GM18505 (cell line): ENCODE measurements around the gene C10orf143.

ENCODE experiments used
- ATAC-seq: cut with Tn5 transposase; IDR thresholded peaks from one replicate; pipeline ENCODE4 v1.9.1; 2021; ENCODE audit not compliant: unreplicated experiment
- POLR2A ChIP-seq: IDR thresholded peaks from 4 replicates; pipeline ENCODE4 v1.6.1; 2011; ENCODE audit warnings: borderline replicate concordance; ENCODE audit not compliant: insufficient read depth, insufficient read length; ENCODE audit errors: extremely low read depth

Gene C10orf143

GRCh38 chr10:130041451-130042371 is 68.9 kb downstream of the C10orf143 start:
- no peak for ATAC-seq
- TF ChIP-seq POLR2A: no peak

GRCh38 chr10:130040817-130041330 is 69.8 kb downstream of the C10orf143 start:
- ATAC-seq: no peak
- no peak for TF ChIP-seq POLR2A

- no peak for ATAC-seq
- no peak for TF ChIP-seq POLR2A
Observed at GRCh38 chr10:130040351-130040750, 70.3 kb downstream of the C10orf143 start.

GRCh38 chr10:130039141-130039540 is 71.5 kb downstream of the C10orf143 start:
- no peak for ATAC-seq
- no peak for TF ChIP-seq POLR2A

- ATAC-seq: no peak
- TF ChIP-seq POLR2A: no peak
Observed at GRCh38 chr10:130038611-130039109, 72.0 kb downstream of the C10orf143 start.

- ATAC-seq: no peak
- no peak for TF ChIP-seq POLR2A
Observed at GRCh38 chr10:130038019-130038555, 72.5 kb downstream of the C10orf143 start.

GRCh38 chr10:130037169-130037661 is 73.4 kb downstream of the C10orf143 start:
- ATAC-seq: no peak
- TF ChIP-seq POLR2A: no peak

- no peak for ATAC-seq
- no peak for TF ChIP-seq POLR2A
Observed at GRCh38 chr10:130036296-130037065, 74.1 kb downstream of the C10orf143 start.

GRCh38 chr10:130029209-130029608 is 81.4 kb downstream of the C10orf143 start:
- no peak for ATAC-seq
- TF ChIP-seq POLR2A: no peak

GRCh38 chr10:130028465-130028819 is 82.2 kb downstream of the C10orf143 start:
- no peak for ATAC-seq
- TF ChIP-seq POLR2A: no peak

GRCh38 chr10:130027716-130028464 is 82.7 kb downstream of the C10orf143 start:
- TF ChIP-seq POLR2A: no peak
- ATAC-seq: no peak

GRCh38 chr10:130026670-130027456 is 83.8 kb downstream of the C10orf143 start:
- TF ChIP-seq POLR2A: no peak
- ATAC-seq: no peak

- ATAC-seq: no peak
- no peak for TF ChIP-seq POLR2A
Observed at GRCh38 chr10:130025811-130026485, 84.7 kb downstream of the C10orf143 start.
